Mucosa of descending colon (tissue), 3 donors: ENCODE results near the gene TTBK1. TPM values are rescaled to one million over a fixed set of nuclear protein-coding genes. Genes with fewer than 3 reads are reported as not detected.

ENCODE experiments used
- ATAC-seq: fragments of 200-7000 bp; cut with Tn5 transposase; one replicate; pipeline ENCODE4 v1.9.1; 2020; ENCODE audit warnings: mild to moderate bottlenecking, moderate library complexity
- DNase-seq, 3 donors: peaks; one replicate each; pipeline ENCODE4 v3.0.0-alpha.2; 2020
- H3K36me3 ChIP-seq: fragments of 200-600 bp; one replicate; pipeline ENCODE4 v1.8.0; 2021; ENCODE audit warnings: low read depth, mild to moderate bottlenecking
- H3K4me1 ChIP-seq: fragments of 200-600 bp; one replicate; pipeline ENCODE4 v1.8.0; 2021; ENCODE audit warnings: low read depth, mild to moderate bottlenecking
- H3K4me3 ChIP-seq: fragments of 200-600 bp; one replicate; pipeline ENCODE4 v1.8.0; 2021; ENCODE audit warnings: mild to moderate bottlenecking
- H3K9me3 ChIP-seq: fragments of 200-600 bp; one replicate; pipeline ENCODE4 v1.8.0; 2021; ENCODE audit warnings: mild to moderate bottlenecking
- CTCF ChIP-seq: fragments of 200-600 bp; IDR thresholded peaks from one replicate; pipeline ENCODE4 v1.8.0; 2022; ENCODE audit warnings: antibody characterized with exemption, mild to moderate bottlenecking
- intact Hi-C, 2 donors: fragments of 100-400 bp; cut with DNase I in 1 of 2; cut with micrococcal nuclease in 1 of 2; formaldehyde crosslinking; loops; one replicate each; pipeline versions ENCODE4 v1.11.0 to v1.11.1; 2022; cut with DNase I, micrococcal nuclease
- total RNA-seq, 3 donors: library from RNA; stranded (reverse); fragmentation: NEBNext Ultra II Directional in 2 of 3; extraction: Animal tissue kit (Norgen Biotek cat#: 25700) in 2 of 3; gene quantifications; one replicate each; pipeline versions ENCODE4 v1.2.1 to v1.2.4, GENCODE V29; 2021 to 2023
- donor health status: DM: no; HTN: no; CAD: no; lungs with moderate emphysema.
- donor health status: DM: no; HTN: no; CAD: no.
- donor health status: DM: no; HTN: yes; CAD: no.

TTBK1 gene
- total RNA-seq, 3 donors from 2014 or later = 0.24 to 0.95 (median 0.93) TPM

GRCh38 chr6:43292763-43293318 is 49.6 kb downstream of the TTBK1 start:
- no peak for TF ChIP-seq CTCF
- Histone ChIP-seq H3K36me3 (no peaks in the 10 kb centered on the region), H3K4me3 (no peak overlapping the region), H3K9me3 (no peaks in the 10 kb centered on the region), H3K4me1 (peaks cover 16% of the 10 kb centered on the region)
- ATAC-seq = no peak
- DNase-seq = no peak
- intact Hi-C loops = no loop called here

- no peak for TF ChIP-seq CTCF
- Histone ChIP-seq H3K36me3 (no peaks in the 10 kb centered on the region), H3K4me3 (no peak overlapping the region), H3K9me3 (no peaks in the 10 kb centered on the region), H3K4me1 (peaks cover 9% of the 10 kb centered on the region)
- DNase-seq = no peak
- ATAC-seq = no peak
- intact Hi-C loops = no loop called here
These were observed 50.4 kb downstream of the TTBK1 start for GRCh38 chr6:43293698-43294097.

GRCh38 chr6:43294536-43294935 is 51.3 kb downstream of the TTBK1 start:
- ATAC-seq (no peak), DNase-seq (no peak)
- Histone ChIP-seq H3K4me3 (no peak overlapping the region), H3K4me1 (peaks cover 8% of the 10 kb centered on the region), H3K9me3 (no peaks in the 10 kb centered on the region), H3K36me3 (no peaks in the 10 kb centered on the region)
- no peak for TF ChIP-seq CTCF
- intact Hi-C loops = no loop called here

- Histone ChIP-seq H3K4me1 (peaks cover 8% of the 10 kb centered on the region), H3K4me3 (no peak overlapping the region), H3K36me3 (no peaks in the 10 kb centered on the region), H3K9me3 (no peaks in the 10 kb centered on the region)
- DNase-seq = no peak
- intact Hi-C loops = no loop called here
- TF ChIP-seq CTCF = no peak
- no peak for ATAC-seq
These were observed 52.2 kb downstream of the TTBK1 start for GRCh38 chr6:43295456-43295855.

GRCh38 chr6:43296780-43297497 is 53.7 kb downstream of the TTBK1 start:
- peaks cover 4% of the 10 kb centered on the region for H3K4me1 ChIP-seq
- no peak overlapping the region for H3K4me3 ChIP-seq
- no peak for TF ChIP-seq CTCF
- DNase-seq = no peak
- H3K9me3 ChIP-seq = no peaks in the 10 kb centered on the region
- no peaks in the 10 kb centered on the region for H3K36me3 ChIP-seq
- no peak for ATAC-seq
- intact Hi-C loops = no loop called here
